Femur (tissue), 1 donor: ENCODE data around the gene CDKN1A.
A peak's percentile ranks its signal among the peaks of the same experiment; 100 is the strongest.
"Not testable (repeated sequence)": the region's sequence is repeated elsewhere in the genome, so short reads cannot be mapped to it uniquely, and the experiment has no call there.

Experiments used
- DNase-seq: peaks from one replicate; pipeline ENCODE4 v3.0.0-alpha.2; 2017

The CDKN1A gene

DNA sequence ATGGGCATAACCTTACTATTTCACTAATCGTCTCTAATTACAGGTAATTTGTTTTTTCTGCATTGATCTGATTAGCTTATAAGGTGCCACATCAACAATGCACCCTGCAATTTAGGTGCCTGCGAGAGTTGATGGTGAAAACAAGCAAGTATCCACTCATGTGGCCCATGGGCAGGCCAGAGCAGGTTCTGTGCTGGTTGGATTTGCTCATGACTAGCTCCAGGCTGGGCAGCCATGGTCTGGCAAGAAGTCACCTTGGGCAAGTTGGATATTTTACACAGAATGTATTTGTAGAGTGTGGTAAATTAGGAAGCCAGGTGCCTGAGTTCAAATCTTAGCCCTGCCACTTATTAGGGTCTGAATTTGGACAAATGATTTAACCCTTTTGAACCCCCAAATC lies 44.4 kb downstream of the CDKN1A start:
- no peak for DNase-seq

DNA sequence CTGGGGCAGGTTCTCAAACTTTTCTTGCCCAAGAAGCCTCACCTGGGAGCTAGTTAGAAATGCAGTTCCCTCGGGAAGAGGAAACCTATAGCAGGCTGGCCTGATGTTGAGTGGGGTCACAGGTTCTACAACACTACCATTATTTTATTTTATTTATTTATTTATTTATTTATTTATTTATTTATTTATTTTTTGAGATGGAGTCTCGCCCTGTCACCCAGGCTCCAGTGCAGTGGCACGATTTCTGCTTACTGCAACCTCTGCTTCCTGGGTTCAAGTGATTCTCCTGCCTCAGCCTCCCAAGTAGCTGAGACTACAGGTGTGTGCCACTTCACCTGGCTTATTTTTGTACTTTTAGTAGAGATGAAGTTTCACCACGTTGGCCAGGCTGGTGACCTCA lies 45.5 kb downstream of the CDKN1A start:
- not testable (repeated sequence) for DNase-seq

DNA sequence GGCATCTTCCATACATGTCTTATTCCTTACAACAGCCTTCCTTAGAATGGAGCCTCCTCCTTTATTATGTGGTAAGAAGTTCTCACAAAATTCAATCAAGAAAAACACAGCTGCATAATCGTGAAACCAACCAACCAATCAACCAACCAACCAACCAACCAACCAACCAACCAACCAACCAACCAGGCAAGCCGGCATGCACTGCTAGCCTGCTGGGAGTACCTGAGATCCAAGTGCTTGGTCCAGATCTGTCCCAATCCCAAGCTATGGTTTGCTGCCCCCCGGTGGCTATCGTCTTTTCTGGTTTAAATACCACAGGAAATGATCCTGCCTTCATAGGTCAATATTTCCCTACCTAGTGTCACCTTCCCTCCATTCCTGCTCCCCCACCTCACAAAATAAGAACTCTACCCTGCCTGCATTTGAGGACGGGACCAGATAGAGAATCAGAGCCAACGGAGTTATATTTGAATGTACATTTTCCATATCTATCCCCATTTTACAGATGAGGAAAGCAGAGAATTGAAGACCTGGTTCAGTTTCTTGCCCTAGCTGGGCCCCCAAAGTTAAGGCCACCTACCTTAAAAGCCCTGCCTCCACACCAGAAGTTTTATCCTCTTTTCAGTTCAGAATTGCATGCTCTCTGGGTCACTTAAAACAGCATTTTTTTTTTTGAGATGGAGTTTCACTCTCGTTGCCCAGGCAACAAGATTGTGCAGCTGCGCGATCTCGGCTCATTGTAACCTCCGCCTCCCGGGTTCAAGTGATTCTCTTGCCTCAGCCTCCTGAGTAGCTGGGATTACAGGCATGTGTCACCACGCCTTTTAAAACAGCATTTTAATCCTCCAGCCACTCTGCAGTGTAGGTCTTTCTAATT lies 46.2 kb downstream of the CDKN1A start:
- DNase-seq, result no peak

GRCh38 chr6:36725581-36725980 lies 47.1 kb downstream of the CDKN1A start:
- DNase-seq, result no peak

GRCh38 chr6:36727505-36728021 lies 49.0 kb downstream of the CDKN1A start:
- no peak for DNase-seq

- no peak for DNase-seq
Measured at GRCh38 chr6:36728289-36729160, 50.0 kb downstream of the CDKN1A start.

- DNase-seq, result no peak
Measured at GRCh38 chr6:36729161-36729524, 50.6 kb downstream of the CDKN1A start.

- DNase-seq, result no peak
Measured at GRCh38 chr6:36730424-36731380, 52.2 kb downstream of the CDKN1A start.

GRCh38 chr6:36731622-36732310 lies 53.3 kb downstream of the CDKN1A start:
- no peak for DNase-seq

- no peak for DNase-seq
Measured at GRCh38 chr6:36733300-36733699, 54.8 kb downstream of the CDKN1A start.

DNA sequence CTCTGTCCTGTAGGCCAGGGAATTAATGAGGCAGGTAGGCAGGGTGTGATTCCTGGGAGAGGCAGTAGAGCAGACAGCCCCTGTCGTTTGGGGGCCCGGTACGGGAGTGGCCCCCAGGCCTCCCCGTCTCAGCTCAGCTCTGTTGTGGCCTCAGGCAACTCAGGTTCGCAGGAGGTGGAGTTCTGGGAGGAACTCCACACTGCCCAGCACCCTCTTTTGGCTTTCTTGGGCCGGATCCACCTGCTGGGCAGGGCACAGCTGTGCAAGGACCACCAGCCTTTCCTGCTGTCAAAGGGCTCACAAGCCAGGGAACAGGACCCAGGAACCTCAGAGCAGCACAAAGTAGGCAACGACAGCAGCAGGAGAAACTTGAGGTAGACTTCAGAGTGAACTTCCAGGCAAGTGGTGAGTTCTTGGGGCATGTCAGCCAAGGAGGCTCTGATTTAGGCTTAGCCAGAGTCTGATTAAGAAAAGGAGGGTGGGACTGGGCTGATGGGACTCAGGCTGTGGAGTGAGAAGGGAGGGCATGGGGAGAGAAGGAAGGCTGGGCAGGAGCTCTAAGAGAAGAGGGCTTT lies 56.1 kb downstream of the CDKN1A start:
- DNase-seq, result no peak

GRCh38 chr6:36735110-36736071 lies 56.9 kb downstream of the CDKN1A start:
- DNase-seq, result peak; percentile 95
